DMS53 (cell line): ENCODE data around the gene CCT6A.
"Not testable (repeated sequence)": the region's sequence is repeated elsewhere in the genome, so short reads cannot be mapped to it uniquely, and the experiment has no call there.

Source experiments
- DNase-seq: peaks from one replicate; lab custom pipeline; 2025; lab: John Stamatoyannopoulos, UW

CCT6A gene

DNA sequence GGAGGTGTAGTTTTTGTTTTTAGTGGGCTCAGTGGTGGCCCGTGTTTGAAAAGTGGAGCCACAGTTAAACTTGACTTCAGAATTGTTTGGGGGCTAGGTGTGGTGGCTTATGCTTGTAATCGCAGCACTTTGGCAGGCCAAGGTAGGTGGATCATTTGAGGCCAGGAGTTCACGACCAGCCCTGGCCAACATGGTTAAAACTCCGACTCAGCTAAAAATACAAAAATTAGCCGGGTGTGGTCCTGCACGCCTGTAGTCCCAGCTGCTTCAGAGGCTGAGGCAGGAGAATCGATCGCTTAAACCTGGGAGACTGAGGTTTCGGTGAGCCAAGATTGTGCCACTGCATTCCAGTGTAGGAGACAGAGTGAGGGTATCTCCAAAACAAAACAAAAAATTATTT is 1.8 kb downstream of the CCT6A start:
- DNase-seq = no peak

DNA sequence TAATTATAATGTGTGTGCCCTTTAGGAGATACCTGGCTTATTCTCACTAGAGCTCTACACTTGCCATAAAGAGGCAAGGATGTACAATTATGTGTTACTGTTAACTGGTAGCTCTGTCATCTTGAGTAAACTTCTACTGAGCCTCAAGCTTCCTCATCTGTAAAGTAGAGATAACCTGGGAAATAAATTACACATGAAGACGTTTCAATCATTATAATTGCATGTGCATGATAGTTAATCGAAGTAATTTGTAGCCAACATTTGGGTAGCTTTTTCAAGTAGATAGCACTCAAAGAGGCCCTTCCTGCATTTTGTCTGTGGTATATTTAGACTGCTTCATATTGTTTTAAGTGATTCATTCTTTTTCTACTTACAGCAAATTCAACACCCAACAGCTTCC is 2.4 kb downstream of the CCT6A start:
- no peak for DNase-seq

DNA sequence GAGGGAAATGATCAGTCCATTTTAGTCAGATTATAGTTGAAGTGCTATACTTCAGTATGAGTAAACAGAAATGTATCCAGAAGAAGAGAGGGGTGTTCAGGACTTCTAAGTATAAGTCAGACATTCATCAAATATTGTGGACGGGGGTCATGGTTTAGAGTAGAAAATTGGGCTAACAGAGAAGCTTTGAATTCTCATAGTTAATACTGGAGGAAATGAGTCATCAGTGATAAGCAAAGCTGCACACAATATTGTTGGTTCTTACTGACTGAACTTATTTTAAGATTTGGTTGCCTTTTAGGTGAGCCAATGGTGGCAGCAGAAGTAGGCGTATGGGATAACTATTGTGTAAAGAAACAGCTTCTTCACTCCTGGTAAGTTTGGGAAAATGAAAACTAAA is 10.8 kb downstream of the CCT6A start:
- DNase-seq = peak; percentile 41

DNA sequence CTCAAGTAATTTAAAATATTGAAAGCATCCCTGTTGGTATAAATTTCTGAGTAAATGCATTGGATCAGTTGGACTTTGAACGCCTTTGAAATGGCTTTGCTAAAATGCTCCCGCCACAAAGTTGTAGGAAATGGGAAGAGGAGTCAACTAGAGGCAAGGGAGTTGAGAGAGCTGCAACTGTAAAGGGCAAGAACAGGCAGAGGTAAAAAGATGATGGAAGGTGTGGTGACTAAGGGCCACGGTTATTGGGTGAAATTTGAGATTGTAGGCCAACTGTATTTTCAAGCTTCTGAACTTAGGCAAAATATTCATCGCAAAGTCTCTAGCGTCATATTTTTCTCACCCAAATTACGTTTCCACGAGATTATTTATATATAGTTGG is 11.9 kb downstream of the CCT6A start:
- DNase-seq = peak; percentile 59

DNA sequence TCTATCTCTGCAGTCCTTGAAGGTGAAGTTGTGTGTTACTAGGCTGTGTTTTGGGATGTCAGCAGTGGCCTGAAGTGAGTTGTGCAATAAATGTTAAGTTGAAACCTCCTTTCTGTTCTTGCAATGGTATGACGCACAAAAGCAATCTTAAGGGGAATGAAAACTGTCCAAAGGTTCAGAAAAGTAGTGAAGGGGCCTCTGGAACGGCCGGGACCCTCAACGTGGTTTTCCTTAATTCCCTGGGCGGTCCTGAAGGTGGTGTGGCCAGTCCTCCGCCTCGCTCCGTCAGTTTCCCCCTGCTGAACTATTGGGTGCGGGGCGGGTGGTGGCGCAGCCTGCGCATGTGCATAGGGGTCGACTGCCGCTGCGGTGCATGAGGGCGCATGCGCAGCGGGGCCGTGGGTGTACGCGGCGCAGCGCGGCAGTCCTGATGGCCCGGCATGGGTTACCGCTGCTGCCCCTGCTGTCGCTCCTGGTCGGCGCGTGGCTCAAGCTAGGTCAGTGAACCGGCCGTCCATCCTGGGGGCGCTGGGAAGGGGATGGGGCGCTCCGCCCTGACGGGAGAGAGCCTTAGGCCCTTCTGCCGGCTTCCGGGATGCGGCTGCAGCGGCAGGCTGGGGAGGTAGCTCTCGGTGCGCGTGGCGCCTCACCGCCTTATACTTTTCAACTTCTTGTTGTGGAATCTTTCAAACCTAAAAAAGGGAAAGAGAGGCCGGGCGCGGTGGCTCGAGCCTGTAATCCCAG is 12.5 kb downstream of the CCT6A start, which contains the start of gene SUMF2:
TSS of gene SUMF2 (plus strand) at position 405 of the 744 bp plus-strand sequence. CDS start at position 431, 26 bp downstream.
- DNase-seq = peak; percentile 94

DNA sequence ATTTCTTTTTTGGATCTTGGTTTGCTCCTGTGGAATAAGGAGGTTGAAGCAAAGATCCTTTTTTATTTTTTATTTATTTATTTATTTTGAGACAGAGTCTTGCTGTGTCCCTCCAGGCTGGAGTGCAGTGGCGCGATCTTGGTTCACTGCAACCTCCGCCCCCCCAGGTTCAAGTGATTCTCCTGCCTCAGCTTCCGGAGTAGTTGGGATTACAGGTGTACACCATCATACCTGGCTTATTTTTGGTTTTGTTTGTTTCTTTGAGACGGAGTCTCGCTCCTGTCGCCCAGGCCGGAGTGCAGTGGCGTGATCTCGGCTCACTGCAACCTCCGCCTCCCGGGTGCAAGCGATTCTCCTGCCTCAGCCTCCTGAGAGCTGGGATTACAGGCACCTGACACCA is 14.8 kb downstream of the CCT6A start:
- DNase-seq = not testable (repeated sequence)

DNA sequence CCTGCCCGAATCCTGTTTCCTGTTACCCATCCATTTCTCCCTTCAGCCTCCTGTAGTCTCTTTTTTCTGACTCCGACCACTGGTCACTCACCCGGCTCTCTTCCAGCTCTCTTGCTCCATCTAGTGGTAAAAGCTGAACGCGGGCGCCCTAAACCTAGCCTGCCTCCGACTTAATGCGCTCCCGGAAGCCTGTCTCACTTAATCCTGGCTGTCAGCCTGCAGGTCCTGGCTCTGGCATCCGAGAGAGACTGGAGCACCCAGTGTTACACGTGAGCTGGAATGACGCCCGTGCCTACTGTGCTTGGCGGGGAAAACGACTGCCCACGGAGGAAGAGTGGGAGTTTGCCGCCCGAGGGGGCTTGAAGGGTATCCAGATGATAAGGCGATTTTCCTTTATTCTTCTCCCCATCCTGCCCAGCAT is 22.8 kb downstream of the CCT6A start:
- DNase-seq = peak; percentile 94

DNA sequence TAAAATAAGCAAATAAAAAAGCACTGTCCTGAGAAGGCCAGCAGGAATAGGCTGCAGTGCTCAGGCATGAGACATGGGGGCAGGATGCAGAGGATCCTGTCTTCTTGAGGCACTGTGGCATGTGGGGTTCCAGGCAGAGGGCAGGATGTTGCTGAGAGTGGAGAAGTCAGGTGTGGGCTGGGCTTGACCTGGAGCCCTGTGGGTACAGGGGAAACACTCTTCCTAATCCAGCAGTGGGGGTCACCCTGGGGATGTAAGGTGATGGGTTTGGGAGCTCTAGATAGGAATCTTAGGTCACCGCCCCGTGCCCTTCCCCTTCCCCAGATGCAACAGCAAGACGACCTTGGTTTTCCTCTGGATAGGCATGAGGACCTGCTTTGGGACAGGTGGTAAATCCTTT is 26.1 kb downstream of the CCT6A start:
- DNase-seq = no peak

DNA sequence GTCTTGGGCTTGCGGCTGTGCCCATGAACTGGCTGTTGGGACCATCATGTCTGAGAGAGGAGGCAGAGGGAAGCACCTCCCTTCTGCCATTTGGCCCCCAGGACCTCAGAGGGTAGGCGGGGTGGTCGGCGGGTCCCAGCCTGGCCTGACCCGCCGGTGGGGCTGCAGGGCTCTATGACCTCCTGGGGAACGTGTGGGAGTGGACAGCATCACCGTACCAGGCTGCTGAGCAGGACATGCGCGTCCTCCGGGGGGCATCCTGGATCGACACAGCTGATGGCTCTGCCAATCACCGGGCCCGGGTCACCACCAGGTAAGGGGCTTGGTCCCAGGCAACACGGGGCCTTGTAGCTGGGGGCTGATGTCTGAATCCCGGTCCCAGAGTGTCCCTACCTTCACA is 26.6 kb downstream of the CCT6A start:
- DNase-seq = no peak

DNA sequence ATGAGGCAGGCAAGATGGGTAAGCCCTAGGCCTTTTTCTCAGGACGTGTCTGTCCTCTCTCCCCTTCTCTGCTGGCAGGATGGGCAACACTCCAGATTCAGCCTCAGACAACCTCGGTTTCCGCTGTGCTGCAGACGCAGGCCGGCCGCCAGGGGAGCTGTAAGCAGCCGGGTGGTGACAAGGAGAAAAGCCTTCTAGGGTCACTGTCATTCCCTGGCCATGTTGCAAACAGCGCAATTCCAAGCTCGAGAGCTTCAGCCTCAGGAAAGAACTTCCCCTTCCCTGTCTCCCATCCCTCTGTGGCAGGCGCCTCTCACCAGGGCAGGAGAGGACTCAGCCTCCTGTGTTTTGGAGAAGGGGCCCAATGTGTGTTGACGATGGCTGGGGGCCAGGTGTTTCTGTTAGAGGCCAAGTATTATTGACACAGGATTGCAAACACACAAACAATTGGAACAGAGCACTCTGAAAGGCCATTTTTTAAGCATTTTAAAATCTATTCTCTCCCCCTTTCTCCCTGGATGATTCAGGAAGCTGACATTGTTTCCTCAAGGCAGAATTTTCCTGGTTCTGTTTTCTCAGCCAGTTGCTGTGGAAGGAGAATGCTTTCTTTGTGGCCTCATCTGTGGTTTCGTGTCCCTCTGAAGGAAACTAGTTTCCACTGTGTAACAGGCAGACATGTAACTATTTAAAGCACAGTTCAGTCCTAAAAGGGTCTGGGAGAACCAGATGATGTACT is 28.1 kb downstream of the CCT6A start:
- DNase-seq = peak; percentile 92

DNA sequence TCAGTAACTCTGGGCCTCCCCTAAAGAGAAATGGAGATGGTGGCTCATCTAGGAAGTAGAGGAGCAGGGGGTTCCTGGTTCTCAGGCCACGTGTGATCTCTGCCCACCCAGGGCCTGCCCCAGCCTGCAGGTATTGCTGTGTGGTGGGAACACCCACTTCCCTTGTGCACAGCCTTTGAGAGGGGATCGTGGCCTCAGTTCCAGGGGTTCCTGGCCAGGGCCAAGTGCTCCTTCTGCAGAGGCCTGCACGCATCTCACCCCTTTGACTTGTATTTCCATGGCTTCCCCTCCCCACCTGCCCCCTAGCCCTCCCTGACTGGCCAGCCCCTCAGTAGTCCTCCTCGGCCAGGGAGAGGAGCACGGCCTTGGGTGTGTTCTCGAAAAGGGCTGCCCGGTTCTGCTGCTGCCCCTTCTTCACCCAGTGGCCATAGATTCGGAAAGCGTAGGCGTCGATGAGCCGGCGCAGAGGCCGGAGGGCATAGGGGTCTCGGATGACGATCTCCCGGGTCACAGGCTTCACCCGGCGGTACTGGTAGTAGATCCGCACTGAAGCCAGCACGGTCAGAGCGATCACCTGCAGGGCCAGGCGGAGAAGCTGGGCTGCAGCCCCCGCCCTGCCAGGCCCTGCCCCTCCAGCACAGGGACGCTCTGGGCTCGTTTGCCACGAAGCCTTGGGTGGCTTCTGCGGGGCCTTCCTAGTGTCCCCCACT is 29.3 kb downstream of the CCT6A start:
- not testable (repeated sequence) for DNase-seq

DNA sequence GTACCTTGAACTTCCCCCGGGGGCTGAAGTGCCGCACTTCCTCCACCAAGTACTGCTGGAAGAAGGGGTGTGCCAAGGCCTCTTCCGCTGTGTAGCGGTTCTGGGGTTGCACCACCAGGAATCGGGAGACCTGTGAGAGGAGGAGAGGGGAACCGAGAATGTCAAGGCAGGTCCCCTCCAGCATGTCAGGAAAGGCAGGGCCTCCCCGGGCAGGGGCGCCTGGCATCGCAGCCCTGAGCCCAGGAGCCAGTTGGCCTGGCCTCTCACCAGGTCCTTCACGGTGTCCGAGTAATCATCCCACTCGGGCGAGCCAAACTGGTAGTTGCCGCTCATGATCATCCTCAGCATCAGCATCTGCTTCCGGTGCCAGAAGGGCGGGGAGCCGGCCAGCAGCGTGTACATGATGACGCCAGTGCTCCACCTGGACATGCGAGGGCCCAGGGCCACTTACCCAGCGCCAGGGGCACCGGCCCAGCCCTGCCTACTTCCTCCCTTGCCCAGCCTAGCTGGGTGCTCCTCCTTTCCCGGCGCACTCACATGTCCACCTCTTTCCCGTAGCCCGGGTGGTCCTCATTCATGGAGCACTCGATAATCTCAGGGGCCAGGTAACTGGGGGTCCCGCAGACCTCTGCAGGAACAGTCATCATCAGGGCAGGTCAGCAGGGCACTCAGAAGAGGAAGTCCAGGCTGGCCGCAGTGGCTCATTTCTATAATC is 30.2 kb downstream of the CCT6A start:
- DNase-seq = no peak

DNA sequence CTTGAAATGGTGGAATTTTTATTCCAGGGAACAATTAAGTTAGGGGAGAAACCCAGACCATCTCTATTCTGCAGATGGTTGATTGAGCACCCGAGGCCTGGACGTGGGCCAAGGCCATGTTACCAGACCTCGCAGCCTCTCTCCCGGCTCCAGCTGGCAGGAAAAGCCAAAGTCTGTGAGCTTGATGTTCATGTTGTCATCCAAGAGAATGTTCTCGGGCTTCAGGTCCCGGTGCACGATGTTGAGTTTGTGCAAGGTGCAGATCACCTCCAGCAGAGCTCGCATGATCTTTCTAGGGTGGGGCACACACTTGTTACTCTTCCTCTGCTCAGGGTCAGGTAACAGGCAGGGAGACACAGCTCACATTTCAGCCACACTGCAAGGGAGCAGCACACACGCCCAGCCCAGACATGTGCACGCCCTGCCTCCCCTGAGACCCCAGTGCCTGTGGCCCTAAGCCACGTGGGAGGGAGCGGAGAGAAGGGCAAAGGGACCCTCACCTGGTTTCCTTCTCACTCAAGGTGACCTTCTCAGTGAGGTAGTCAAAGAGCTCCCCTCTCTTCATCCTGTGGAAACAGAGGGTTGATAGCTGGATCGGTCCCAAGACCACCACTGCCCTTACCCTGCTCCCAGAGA is 31.7 kb downstream of the CCT6A start:
- no peak for DNase-seq

DNA sequence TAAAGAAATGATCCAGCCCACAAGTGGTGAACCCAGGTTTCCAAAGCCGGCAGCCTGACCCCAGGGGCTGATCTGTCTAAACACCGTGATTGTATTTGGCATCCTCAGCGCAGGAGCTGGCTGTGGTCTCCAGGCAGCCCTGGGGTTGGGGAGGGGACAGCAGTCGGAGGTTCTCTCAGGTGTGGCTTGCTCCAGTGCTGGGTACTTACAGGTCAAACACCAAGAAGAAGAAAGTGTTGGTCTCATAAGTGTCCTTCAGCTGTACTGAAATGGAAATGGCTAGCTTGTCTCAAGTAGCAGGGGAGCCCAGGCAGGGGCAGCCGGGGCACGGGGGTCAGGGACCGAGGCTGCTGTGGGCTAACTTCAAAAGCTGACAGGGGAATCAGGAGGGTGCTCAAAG is 35.2 kb downstream of the CCT6A start:
- no peak for DNase-seq

DNA sequence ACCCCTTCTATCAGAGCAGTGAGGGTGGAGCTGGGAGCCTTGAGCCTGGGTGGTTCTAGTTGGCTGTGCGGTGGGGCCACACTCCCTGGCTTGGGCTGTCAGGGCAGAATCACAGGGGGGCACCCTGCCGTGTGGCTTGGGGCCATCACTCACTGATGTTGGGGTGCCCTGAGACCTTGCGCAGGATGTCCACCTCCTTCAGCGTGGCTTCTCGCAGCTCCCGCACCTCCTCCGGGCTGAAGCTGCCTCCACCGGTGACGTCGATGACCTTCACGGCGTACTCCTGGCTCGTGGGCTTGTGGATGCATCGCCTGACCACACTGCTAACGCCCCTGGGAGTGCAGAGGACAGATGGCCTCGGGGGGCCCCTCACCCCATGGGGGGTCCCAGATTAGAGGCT is 35.9 kb downstream of the CCT6A start:
- no peak for DNase-seq

DNA sequence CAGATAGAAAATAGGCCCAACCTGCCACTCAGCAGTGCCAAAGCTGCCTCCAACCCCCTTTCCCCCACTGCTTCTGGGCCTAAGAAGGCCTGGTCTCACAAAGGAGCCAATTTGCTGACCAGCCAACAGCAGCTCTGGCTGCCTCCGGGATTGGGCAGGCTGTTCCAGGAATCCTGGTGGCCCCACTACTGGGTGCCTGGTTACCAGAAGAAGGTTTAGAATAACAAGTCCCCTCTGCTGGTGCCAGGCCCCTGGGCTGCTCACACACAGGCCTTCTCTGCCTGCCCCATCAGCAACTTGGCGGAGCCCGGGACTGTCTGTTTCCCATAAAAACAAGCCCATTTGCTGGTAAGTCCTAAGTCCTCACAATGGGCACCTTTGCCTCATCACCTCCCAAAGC is 40.0 kb downstream of the CCT6A start:
- DNase-seq = no peak

DNA sequence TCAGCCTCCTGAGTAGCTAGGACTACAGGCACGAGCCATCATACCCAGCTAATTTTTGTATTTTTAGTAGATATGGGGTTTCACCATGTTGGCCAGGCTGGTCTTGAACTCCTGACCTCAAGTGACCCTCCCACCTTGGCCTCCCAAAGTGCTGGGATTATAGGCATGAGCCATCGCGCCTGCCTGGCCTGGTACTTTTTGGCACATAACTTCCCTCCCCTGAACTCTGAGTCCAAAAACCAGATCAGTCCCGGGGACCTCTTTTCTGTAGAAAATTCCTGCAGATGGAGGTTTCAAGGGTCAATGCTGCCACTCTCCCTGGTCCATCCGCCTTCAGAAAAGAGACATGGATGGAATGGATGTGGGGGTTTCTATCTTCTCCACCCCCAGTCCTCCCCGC is 40.8 kb downstream of the CCT6A start:
- DNase-seq = not testable (repeated sequence)

DNA sequence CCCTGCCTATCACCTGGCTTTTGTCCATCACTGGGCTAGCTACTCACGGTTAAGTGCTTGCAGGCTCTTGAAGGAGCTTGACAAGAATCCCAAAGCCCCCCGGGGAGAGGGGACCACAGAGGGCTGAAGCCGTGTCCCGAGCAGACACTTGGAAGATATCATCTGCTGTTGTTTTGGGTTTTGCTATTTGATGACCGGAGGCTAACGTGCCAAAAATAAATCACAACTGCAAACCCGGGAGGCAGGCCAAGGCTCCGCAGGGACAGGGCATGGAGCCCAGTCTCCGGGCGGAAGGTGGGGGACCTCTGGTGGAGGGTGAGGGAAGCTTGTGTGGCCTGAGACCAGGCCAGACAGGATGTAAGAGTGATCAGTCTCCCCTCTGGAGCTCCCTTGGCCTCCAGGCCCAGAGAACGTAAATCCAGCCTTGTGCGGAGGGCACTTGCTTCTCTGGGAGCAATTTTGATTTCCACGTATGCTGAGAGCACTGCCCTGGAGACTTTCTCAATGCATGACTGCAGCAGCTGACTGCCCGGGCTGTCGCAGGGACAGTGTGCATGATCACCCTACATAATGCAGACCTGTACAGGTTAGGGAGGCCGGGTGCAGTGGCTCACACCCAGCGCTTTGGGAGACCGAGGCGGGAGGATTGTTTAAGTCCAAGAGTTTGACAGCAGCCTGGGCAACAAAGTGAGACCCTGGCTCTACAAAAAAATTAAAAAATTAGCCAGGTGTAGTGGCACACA is 41.4 kb downstream of the CCT6A start, which contains the start of gene PHKG1:
TSS of gene PHKG1 (minus strand) at position 164 of the 743 bp plus-strand sequence. CDS start 4,011 bp downstream, outside the sequence.
- peak; percentile 72 for DNase-seq

DNA sequence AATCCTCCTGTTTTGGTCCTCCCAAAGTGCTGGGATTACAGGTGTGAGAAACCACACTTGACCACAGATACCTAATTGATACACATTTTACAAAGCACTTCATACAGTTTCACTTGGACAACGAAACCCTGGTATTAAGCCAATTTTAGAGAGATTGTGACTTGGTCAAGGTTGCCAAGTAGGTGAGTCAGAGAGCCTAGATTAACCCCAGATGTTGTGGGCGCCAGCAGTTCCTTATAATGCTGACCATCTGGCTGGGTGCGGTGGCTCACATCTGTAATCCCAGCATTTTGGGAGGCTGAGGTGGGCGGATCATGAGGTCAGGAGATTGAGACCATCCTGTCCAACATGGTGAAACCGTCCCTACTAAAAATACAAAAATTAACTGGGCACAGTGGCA is 46.1 kb downstream of the CCT6A start:
- peak; percentile 22 for DNase-seq

DNA sequence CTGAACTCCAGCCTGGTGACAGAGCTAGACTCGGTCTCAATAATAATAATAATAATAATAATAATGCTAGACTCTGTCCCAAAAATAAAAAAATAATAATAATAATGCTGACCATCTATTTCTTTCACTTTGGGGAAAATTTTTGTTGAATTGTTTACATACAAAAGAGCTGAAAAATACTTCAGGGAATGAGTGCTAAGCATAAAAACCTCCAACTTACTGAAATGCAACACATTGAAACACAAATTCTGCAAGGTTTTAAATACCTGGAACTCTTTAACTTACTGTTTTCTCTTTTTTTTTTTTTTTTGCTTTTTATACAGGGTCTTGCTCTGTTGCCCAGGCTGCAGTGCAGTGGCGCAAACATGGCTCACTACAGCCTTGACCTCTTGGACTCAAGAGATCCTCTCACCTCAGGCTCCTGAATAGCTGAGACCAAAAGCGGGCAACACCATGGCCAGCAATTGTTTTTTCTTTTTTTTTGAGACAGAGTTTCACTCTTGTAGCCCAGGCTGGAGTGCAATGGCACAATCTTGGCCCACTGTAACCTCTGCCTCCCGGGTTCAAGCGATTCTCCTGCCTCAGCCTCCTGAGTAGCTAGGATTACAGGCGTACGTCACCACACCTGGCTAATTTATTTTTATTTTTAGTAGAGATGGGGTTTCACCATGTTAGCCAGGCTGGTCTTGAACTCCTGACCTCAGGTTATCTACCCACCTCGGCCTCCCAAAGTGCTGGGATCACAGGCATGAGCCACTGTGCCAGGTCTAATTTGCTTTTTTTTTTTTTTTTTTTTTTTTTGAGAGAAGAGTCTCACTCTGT is 46.8 kb downstream of the CCT6A start:
- not testable (repeated sequence) for DNase-seq
